Suprapubic skin (tissue), 4 donors: ENCODE results near the gene NAPB. TPM values are rescaled to one million over a fixed set of nuclear protein-coding genes. Genes with fewer than 3 reads are reported as not detected.

Experiments used
- DNase-seq, 2 donors: peaks; one replicate each; pipeline ENCODE4 v3.0.0-alpha.2; 2019; ENCODE audit warnings: low spot score in 2 of 2
- H3K27ac ChIP-seq: fragments of 200-600 bp; sonication (generic); one replicate; pipeline ENCODE4 v1.5.1; 2019
- H3K27me3 ChIP-seq: fragments of 200-600 bp; sonication (generic); one replicate; pipeline ENCODE4 v1.5.1; 2019
- H3K36me3 ChIP-seq: fragments of 200-600 bp; sonication (generic); one replicate; pipeline ENCODE4 v1.5.1; 2019
- H3K4me1 ChIP-seq: fragments of 200-600 bp; sonication (generic); one replicate; pipeline ENCODE4 v1.5.1; 2019
- H3K4me3 ChIP-seq: fragments of 200-600 bp; sonication (generic); one replicate; pipeline ENCODE4 v1.5.1; 2019; ENCODE audit warnings: mild to moderate bottlenecking
- H3K9me3 ChIP-seq: fragments of 200-600 bp; sonication (generic); one replicate; pipeline ENCODE4 v1.5.1; 2019
- EP300 ChIP-seq: sonication (generic); formaldehyde crosslinking; IDR thresholded peaks from one replicate; pipeline ENCODE4 v1.6.1; 2017; ENCODE audit warnings: antibody characterized with exemption
- POLR2A ChIP-seq, 2 donors: fragments of 450-650 bp; IDR thresholded peaks; one replicate each; pipeline ENCODE4 v1.6.1; 2017; ENCODE audit warnings: antibody characterized with exemption in 2 of 2, mild to moderate bottlenecking in 2 of 2, moderate library complexity in 2 of 2
- POLR2AphosphoS5 ChIP-seq, 3 donors: sonication (generic); formaldehyde crosslinking; IDR thresholded peaks; one replicate each; pipeline ENCODE4 v1.6.1; 2017; ENCODE audit warnings: antibody characterized with exemption in 3 of 3
- WGBS: methylation state at CpG from one replicate; pipeline ENCODE4 v1.1.5; 2018; 5-methylcytosine and 5-hydroxymethylcytosine counted together
- total RNA-seq, 4 donors: library from RNA; depleted of rRNA; stranded (reverse); fragments of >200 nt; gene quantifications; one replicate each; pipeline ENCODE4 v1.1.0, GENCODE V29; 2016
- TF ChIP-seq, protein P1 (sequence below), 2 donors: fragments of 200-600 bp in 1 of 2; fragments of 450-650 bp in 1 of 2; sonication (generic) in 1 of 2; IDR thresholded peaks; one replicate each; pipeline ENCODE4 v1.5.1; 2016 to 2019; ENCODE audit warnings: antibody characterized with exemption in 2 of 2, mild to moderate bottlenecking in 1 of 2, moderate library complexity in 1 of 2

Gene NAPB
- total RNA-seq, 4 donors from 2014 or later, result 6.6 to 21.6 (median 8.9) TPM

DNA sequence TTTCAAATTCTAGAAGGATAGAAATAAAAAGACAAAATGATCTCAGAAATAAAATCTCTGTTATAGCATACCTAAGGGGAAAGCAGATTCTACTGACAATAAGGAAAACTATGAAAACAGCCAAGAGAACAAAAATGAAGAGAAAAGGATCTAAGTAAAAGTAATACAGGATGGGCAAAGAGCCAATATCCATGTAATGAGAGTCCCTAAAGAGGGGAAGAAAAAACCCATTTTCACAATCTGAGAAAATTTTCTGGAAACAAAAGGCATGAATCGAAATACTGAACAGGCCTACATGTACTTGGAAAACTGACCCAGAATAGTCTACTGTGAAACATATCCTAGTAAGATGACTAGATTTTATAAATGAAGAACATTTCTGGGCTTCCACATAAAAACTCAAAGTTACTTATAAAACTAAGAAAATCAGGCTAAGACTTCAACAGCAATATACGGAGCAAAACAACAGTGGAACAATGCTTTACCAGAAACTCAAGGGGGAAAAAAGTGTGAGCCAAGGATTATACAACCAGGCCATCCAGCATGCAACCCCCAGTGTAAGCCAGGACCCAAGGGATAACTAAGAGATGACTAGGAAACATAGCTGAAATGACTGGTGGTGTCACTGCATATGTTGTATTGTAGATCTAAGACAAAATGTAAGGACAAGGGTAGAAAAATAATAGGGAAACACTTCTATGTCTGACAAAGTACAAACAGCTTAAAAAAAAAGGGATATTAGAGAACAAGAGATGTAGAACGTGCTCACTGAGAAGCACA is 10.2 kb downstream of the NAPB start:
- peaks cover 10% of the 10 kb centered on the region for H3K4me1 ChIP-seq
- H3K27ac ChIP-seq, result no peak overlapping the region
- no peak for DNase-seq
- no peaks in the 10 kb centered on the region for H3K9me3 ChIP-seq
- TF ChIP-seq POLR2A (IDR thresholded peaks at IDR 0.05) (no peak), EP300 (no peak), POLR2AphosphoS5 (IDR thresholded peaks at IDR 0.05) (no peak)
- TF ChIP-seq, protein P1, sequence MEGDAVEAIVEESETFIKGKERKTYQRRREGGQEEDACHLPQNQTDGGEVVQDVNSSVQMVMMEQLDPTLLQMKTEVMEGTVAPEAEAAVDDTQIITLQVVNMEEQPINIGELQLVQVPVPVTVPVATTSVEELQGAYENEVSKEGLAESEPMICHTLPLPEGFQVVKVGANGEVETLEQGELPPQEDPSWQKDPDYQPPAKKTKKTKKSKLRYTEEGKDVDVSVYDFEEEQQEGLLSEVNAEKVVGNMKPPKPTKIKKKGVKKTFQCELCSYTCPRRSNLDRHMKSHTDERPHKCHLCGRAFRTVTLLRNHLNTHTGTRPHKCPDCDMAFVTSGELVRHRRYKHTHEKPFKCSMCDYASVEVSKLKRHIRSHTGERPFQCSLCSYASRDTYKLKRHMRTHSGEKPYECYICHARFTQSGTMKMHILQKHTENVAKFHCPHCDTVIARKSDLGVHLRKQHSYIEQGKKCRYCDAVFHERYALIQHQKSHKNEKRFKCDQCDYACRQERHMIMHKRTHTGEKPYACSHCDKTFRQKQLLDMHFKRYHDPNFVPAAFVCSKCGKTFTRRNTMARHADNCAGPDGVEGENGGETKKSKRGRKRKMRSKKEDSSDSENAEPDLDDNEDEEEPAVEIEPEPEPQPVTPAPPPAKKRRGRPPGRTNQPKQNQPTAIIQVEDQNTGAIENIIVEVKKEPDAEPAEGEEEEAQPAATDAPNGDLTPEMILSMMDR (IDR thresholded peaks at IDR 0.05), result no peak
- H3K4me3 ChIP-seq, result no peak overlapping the region
- no peaks in the 10 kb centered on the region for H3K36me3 ChIP-seq
- 82% methylated on average over 3 of the region's 3 CpGs for WGBS
- no peaks in the 10 kb centered on the region for H3K27me3 ChIP-seq

DNA sequence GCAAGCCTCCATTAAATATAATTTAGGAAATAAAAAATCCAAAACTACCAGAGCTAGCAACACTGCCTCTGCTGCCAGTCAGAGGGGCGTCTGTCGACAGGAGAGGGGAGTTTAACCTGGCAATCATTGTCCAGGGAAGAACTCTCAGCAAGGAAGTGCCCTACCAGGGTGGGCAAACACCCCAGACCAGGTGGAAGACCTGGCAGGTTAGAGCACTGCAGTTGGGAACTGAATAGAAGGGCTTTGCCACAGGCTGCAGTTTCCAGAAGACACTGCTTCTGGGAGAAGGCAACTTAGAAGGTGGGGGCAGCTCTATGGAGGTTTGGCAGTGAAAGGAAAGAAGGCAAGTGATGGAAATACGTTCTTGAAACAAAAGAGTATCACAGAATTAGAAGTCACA is 11.5 kb downstream of the NAPB start:
- H3K27ac ChIP-seq, result no peak overlapping the region
- TF ChIP-seq, protein P1 (IDR thresholded peaks at IDR 0.05), result no peak
- TF ChIP-seq EP300, result no peak
- no peak for TF ChIP-seq POLR2A (IDR thresholded peaks at IDR 0.05)
- no peak for TF ChIP-seq POLR2AphosphoS5 (IDR thresholded peaks at IDR 0.05)
- WGBS, result 95% methylated on average over 3 of the region's 3 CpGs
- peaks cover 6% of the 10 kb centered on the region for H3K4me1 ChIP-seq
- no peaks in the 10 kb centered on the region for H3K27me3 ChIP-seq
- H3K9me3 ChIP-seq, result no peaks in the 10 kb centered on the region
- no peak overlapping the region for H3K4me3 ChIP-seq
- H3K36me3 ChIP-seq, result no peaks in the 10 kb centered on the region
- no peak for DNase-seq

DNA sequence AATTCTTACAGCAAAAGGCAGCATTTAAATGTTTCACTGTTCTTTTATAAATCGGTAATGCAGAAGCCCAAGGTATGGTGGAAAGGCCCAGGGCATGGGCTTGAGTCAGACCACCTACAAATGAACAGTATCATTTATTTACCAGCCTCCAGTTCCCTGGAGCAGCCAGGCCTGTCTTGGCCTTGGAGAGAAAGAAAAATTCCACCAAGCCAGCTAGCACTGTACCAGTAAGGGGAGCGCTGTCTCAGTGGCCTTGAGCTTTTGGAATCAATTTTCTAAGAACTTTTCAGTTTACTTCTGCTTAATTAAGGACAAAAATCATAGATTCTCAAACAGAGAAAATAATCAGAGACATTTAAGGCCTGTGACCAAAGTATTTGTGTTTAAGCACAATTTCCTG is 12.3 kb downstream of the NAPB start:
- DNase-seq, result no peak
- TF ChIP-seq EP300, result no peak
- no peaks in the 10 kb centered on the region for H3K36me3 ChIP-seq
- H3K27ac ChIP-seq, result no peak overlapping the region
- H3K4me1 ChIP-seq, result peaks cover 14% of the 10 kb centered on the region
- no peaks in the 10 kb centered on the region for H3K9me3 ChIP-seq
- no peaks in the 10 kb centered on the region for H3K27me3 ChIP-seq
- 88% methylated on average over 2 of the region's 2 CpGs for WGBS
- no peak overlapping the region for H3K4me3 ChIP-seq

DNA sequence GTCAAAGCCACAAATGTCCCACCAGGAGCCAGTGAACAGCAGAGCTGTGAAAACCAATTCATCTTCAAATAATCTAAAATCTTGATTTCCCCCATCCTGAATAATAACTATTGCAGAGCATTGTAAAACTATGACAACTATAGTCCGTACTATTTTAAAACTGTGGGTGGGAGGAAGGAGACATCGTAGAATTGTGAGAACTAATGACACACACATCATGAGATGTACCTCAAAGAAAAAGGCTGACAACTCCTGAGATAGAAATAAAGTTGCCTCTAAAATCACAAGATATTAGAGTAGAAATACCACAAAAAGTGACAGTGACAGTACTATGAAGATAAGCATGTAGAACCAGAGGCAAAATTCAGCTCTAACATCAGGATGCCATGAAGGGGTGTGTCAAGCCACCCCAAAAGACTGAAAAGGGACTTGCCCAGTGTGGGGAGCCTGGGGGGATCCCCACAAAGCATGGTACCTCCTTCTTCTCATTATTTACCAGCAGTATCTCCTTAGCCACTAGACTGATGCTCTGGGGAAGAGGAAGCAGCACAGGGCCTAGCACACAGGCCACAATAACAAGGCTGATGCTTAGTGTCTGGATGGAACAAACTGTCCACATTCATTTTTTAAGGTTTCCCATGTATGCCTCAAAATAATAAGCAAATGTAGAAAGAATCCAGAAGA is 13.4 kb downstream of the NAPB start:
- Histone ChIP-seq H3K9me3 (no peaks in the 10 kb centered on the region), H3K36me3 (no peaks in the 10 kb centered on the region), H3K27me3 (no peaks in the 10 kb centered on the region), H3K27ac (no peak overlapping the region), H3K4me1 (peaks cover 21% of the 10 kb centered on the region), H3K4me3 (no peak overlapping the region)
- no peak for DNase-seq
- 75% methylated on average over 2 of the region's 2 CpGs for WGBS
- TF ChIP-seq, protein P1 (IDR thresholded peaks at IDR 0.05), result no peak
- TF ChIP-seq POLR2AphosphoS5 (IDR thresholded peaks at IDR 0.05) (no peak), POLR2A (IDR thresholded peaks at IDR 0.05) (no peak), EP300 (no peak)

DNA sequence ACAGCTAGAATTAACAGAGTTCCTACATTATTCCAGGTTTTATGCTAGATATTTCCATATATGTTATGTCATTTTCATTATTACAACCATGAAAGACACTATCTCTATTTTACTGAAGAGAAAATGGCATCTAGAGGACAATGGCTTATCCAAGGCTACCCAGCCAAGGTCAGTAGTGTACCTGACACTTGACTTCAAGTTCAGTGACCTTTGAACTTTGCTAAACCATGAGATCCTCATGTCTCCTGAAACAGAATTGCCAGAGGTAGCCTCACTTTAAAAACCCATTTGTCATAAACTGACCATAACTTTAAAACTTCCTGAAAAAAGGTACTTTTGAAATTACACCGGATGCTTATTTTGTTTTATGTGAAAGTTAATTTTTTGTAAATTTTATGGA is 14.4 kb downstream of the NAPB start:
- Histone ChIP-seq H3K9me3 (no peaks in the 10 kb centered on the region), H3K27me3 (no peaks in the 10 kb centered on the region), H3K36me3 (peaks cover 4% of the 10 kb centered on the region), H3K27ac (no peak overlapping the region), H3K4me1 (peaks cover 17% of the 10 kb centered on the region), H3K4me3 (no peak overlapping the region)
- TF ChIP-seq POLR2A (IDR thresholded peaks at IDR 0.05) (no peak), EP300 (no peak), POLR2AphosphoS5 (IDR thresholded peaks at IDR 0.05) (no peak)
- TF ChIP-seq, protein P1 (IDR thresholded peaks at IDR 0.05), result no peak
- WGBS, result 98% methylated on average over 1 of the region's 1 CpG
- no peak for DNase-seq
